ENCODE data around the gene HECW1.

HECW1 gene

GRCh38 chr7:43265139-43265538 is 152.7 kb downstream of the HECW1 start:
- TF ChIP-seq TAF1 (IDR thresholded peaks at IDR 0.05; ENCODE audit: low read depth) (no peak), EP300 (IDR thresholded peaks at IDR 0.05; ENCODE audit: borderline replicate concordance) (no peak)

GRCh38 chr7:43273939-43274719 is 161.7 kb downstream of the HECW1 start:
- TF ChIP-seq CREB1 (IDR thresholded peaks at IDR 0.05; ENCODE audit: low read depth) (no peak), EP300 (IDR thresholded peaks at IDR 0.05; ENCODE audit: borderline replicate concordance) (no peak), ZBTB7A (IDR thresholded peaks at IDR 0.05; ENCODE audit: low read depth) (no peak), TAF1 (IDR thresholded peaks at IDR 0.05; ENCODE audit: low read depth) (no peak), MAX (IDR thresholded peaks at IDR 0.05) (no peak), YY1 (IDR thresholded peaks at IDR 0.05; ENCODE audit: low read depth) (no peak), TCF12 (IDR thresholded peaks at IDR 0.05; ENCODE audit: low read depth) (no peak), REST (IDR thresholded peaks at IDR 0.05; ENCODE audit: low read depth) (no peak), FOXM1 (IDR thresholded peaks at IDR 0.05; ENCODE audit: borderline replicate concordance, low read depth) (no peak), NFIC (IDR thresholded peaks at IDR 0.05) (no peak), TEAD4 (IDR thresholded peaks at IDR 0.05) (no peak), CEBPB (IDR thresholded peaks at IDR 0.05) (no peak), EGR1 (IDR thresholded peaks at IDR 0.05) (no peak), USF1 (IDR thresholded peaks at IDR 0.05) (no peak), RAD21 (IDR thresholded peaks at IDR 0.05; ENCODE audit: low read depth) (no peak)

GRCh38 chr7:43274752-43275151 is 162.3 kb downstream of the HECW1 start:
- no peak for TF ChIP-seq TEAD4 (IDR thresholded peaks at IDR 0.05)
- no peak for TF ChIP-seq MAX (IDR thresholded peaks at IDR 0.05)
- no peak for TF ChIP-seq USF1 (IDR thresholded peaks at IDR 0.05)
- TF ChIP-seq NFIC (IDR thresholded peaks at IDR 0.05) = no peak
- no peak for TF ChIP-seq EP300 (IDR thresholded peaks at IDR 0.05; ENCODE audit: borderline replicate concordance)
- no peak for TF ChIP-seq TAF1 (IDR thresholded peaks at IDR 0.05; ENCODE audit: low read depth)
- TF ChIP-seq CEBPB (IDR thresholded peaks at IDR 0.05) = no peak
- no peak for TF ChIP-seq YY1 (IDR thresholded peaks at IDR 0.05; ENCODE audit: low read depth)
- no peak for TF ChIP-seq RAD21 (IDR thresholded peaks at IDR 0.05; ENCODE audit: low read depth)
- no peak for TF ChIP-seq CREB1 (IDR thresholded peaks at IDR 0.05; ENCODE audit: low read depth)

- TF ChIP-seq EP300 (IDR thresholded peaks at IDR 0.05; ENCODE audit: borderline replicate concordance) (no peak), NFIC (IDR thresholded peaks at IDR 0.05) (no peak), EGR1 (IDR thresholded peaks at IDR 0.05) (no peak), REST (IDR thresholded peaks at IDR 0.05; ENCODE audit: low read depth) (no peak), ZBTB7A (IDR thresholded peaks at IDR 0.05; ENCODE audit: low read depth) (no peak)
Observed at GRCh38 chr7:43276547-43276946, 164.1 kb downstream of the HECW1 start.

- TF ChIP-seq CREB1 (IDR thresholded peaks at IDR 0.05; ENCODE audit: low read depth) = no peak
- TF ChIP-seq MAX (IDR thresholded peaks at IDR 0.05) = no peak
- no peak for TF ChIP-seq EGR1 (IDR thresholded peaks at IDR 0.05)
- no peak for TF ChIP-seq TAF1 (IDR thresholded peaks at IDR 0.05; ENCODE audit: low read depth)
- TF ChIP-seq NFIC (IDR thresholded peaks at IDR 0.05) = no peak
- no peak for TF ChIP-seq TCF12 (IDR thresholded peaks at IDR 0.05; ENCODE audit: low read depth)
- TF ChIP-seq ZBTB7A (IDR thresholded peaks at IDR 0.05; ENCODE audit: low read depth) = no peak
- TF ChIP-seq TEAD4 (IDR thresholded peaks at IDR 0.05) = no peak
- TF ChIP-seq FOXM1 (IDR thresholded peaks at IDR 0.05; ENCODE audit: borderline replicate concordance, low read depth) = no peak
Observed at GRCh38 chr7:43278088-43278644, 165.7 kb downstream of the HECW1 start.

- TF ChIP-seq EGR1 (IDR thresholded peaks at IDR 0.05) = no peak
- no peak for TF ChIP-seq TAF1 (IDR thresholded peaks at IDR 0.05; ENCODE audit: low read depth)
- TF ChIP-seq TEAD4 (IDR thresholded peaks at IDR 0.05) = no peak
- no peak for TF ChIP-seq TCF12 (IDR thresholded peaks at IDR 0.05; ENCODE audit: low read depth)
- TF ChIP-seq EP300 (IDR thresholded peaks at IDR 0.05; ENCODE audit: borderline replicate concordance) = no peak
- TF ChIP-seq CEBPB (IDR thresholded peaks at IDR 0.05) = no peak
- no peak for TF ChIP-seq MAX (IDR thresholded peaks at IDR 0.05)
- no peak for TF ChIP-seq REST (IDR thresholded peaks at IDR 0.05; ENCODE audit: low read depth)
- no peak for TF ChIP-seq NFIC (IDR thresholded peaks at IDR 0.05)
- TF ChIP-seq CREB1 (IDR thresholded peaks at IDR 0.05; ENCODE audit: low read depth) = no peak
- TF ChIP-seq RAD21 (IDR thresholded peaks at IDR 0.05; ENCODE audit: low read depth) = no peak
- no peak for TF ChIP-seq ZBTB7A (IDR thresholded peaks at IDR 0.05; ENCODE audit: low read depth)
- TF ChIP-seq FOXM1 (IDR thresholded peaks at IDR 0.05; ENCODE audit: borderline replicate concordance, low read depth) = no peak
- TF ChIP-seq YY1 (IDR thresholded peaks at IDR 0.05; ENCODE audit: low read depth) = no peak
Observed at GRCh38 chr7:43281268-43281667, 168.8 kb downstream of the HECW1 start.
